Activated CD8-positive, alpha-beta memory T cell treated with anti-CD3 and anti-CD28 coated beads, Interleukin-2, amount 50 U/mL, for 1 hour (primary cell): ENCODE measurements around the gene ZNF227.
"Not testable (repeated sequence)": the region's sequence is repeated elsewhere in the genome, so short reads cannot be mapped to it uniquely, and the experiment has no call there.

Experiments
- DNase-seq: peaks from one replicate; pipeline ENCODE4 v3.0.0-alpha.2; 2020; ENCODE audit errors: extremely low read depth

The ZNF227 gene

GRCh38 chr19:44252332-44252731 is 40.0 kb downstream of the ZNF227 start:
- not testable (repeated sequence) for DNase-seq

- not testable (repeated sequence) for DNase-seq
These were observed 41.1 kb downstream of the ZNF227 start for GRCh38 chr19:44253392-44253791.

- DNase-seq, result no peak
These were observed 42.2 kb downstream of the ZNF227 start for GRCh38 chr19:44254496-44254895.

- no peak for DNase-seq
These were observed 43.5 kb downstream of the ZNF227 start for GRCh38 chr19:44255705-44256411.

GRCh38 chr19:44258136-44258535 is 45.8 kb downstream of the ZNF227 start:
- no peak for DNase-seq

GRCh38 chr19:44258835-44259413 is 46.6 kb downstream of the ZNF227 start:
- no peak for DNase-seq

GRCh38 chr19:44260343-44260681 is 48.0 kb downstream of the ZNF227 start:
- no peak for DNase-seq

- no peak for DNase-seq
These were observed 48.5 kb downstream of the ZNF227 start for GRCh38 chr19:44260695-44261446.

- no peak for DNase-seq
These were observed 65.0 kb downstream of the ZNF227 start for GRCh38 chr19:44277331-44277730.

- DNase-seq, result no peak
These were observed 65.9 kb downstream of the ZNF227 start for GRCh38 chr19:44278181-44278690.

- DNase-seq, result no peak
These were observed 68.6 kb downstream of the ZNF227 start for GRCh38 chr19:44280916-44281315.

GRCh38 chr19:44282846-44283245 is 70.5 kb downstream of the ZNF227 start:
- no peak for DNase-seq

- no peak for DNase-seq
These were observed 72.6 kb downstream of the ZNF227 start for GRCh38 chr19:44284968-44285367.
